ENCODE measurements around the gene ACIN1. TPM values are rescaled to one million over a fixed set of nuclear protein-coding genes. Genes with fewer than 3 reads are reported as not detected.

ACIN1 gene
- total RNA-seq, 2 experiments from 2014 or later: 132 to 139 TPM

DNA sequence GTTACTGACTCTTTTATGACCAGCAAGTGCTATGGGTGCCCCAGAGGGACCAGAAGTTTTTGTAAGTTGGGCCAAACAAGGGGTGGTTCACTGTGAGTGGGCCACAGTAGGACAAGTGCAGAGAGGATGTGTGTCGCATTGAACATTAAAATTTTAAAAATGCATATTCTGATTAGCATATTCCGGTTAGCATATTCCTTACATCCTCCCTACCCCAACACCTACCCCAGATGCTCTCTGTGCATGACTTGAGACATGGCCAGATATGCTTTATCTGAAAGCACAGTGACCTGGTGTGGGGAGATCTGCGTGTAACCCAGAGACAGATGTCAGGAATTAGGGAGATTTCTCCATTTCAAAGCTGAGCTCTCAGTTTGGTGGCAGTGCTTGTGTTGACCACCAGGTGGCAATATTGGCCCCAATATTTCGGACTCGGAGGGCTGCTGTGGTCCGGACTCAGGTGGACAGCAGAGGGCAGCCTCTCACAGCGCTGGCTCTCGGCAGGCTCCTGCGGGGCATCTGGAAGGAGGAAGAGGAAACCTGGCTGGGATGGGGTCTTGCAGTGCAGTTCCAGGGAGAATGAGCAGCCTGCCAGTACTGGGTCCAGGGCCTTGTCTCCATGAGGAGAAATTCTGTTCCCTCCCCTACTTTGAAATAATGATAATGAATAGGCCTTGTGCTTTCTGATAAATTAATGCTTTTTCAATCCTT lies 25.8 kb upstream of the ACIN1 start:
- Mint-ChIP-seq H3K4me3 (no peak overlapping the region), H3K27me3 (no peaks in the 10 kb centered on the region), H3K9me3 (no peaks in the 10 kb centered on the region), H3K36me3 (ENCODE audit: low read depth) (no peaks in the 10 kb centered on the region), H3K27ac (peak overlapping the region; percentile 84), H3K4me1 (ENCODE audit: low read depth) (peaks cover 43% of the 10 kb centered on the region)
- POLR2A ChIA-PET: interaction anchor here (0.7 to 1.2 kb wide), 3 partner anchors 52 to 69 kb away, joined by 3 to 5 read pairs (median 3); no protein-coding TSS in a partner anchor
- TF ChIP-seq, protein P1, sequence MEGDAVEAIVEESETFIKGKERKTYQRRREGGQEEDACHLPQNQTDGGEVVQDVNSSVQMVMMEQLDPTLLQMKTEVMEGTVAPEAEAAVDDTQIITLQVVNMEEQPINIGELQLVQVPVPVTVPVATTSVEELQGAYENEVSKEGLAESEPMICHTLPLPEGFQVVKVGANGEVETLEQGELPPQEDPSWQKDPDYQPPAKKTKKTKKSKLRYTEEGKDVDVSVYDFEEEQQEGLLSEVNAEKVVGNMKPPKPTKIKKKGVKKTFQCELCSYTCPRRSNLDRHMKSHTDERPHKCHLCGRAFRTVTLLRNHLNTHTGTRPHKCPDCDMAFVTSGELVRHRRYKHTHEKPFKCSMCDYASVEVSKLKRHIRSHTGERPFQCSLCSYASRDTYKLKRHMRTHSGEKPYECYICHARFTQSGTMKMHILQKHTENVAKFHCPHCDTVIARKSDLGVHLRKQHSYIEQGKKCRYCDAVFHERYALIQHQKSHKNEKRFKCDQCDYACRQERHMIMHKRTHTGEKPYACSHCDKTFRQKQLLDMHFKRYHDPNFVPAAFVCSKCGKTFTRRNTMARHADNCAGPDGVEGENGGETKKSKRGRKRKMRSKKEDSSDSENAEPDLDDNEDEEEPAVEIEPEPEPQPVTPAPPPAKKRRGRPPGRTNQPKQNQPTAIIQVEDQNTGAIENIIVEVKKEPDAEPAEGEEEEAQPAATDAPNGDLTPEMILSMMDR (IDR thresholded peaks at IDR 0.05): peak; percentile 100
- CTCF ChIA-PET: interaction anchor here (0.6 to 13.3 kb wide), 78 partner anchors 9 to 350 kb away, joined by 3 to 290 read pairs (median 5); partner anchors contain the start of genes ACIN1, C14orf119, CDH24 and CIROP
- ATAC-seq (peak; percentile 88), DNase-seq (peak; percentile 90)
- intact Hi-C loops (cut with micrococcal nuclease): loop anchor here (1.0 to 5.0 kb wide), 2 partner anchors 67 to 177 kb away; no protein-coding TSS in a partner anchor

DNA sequence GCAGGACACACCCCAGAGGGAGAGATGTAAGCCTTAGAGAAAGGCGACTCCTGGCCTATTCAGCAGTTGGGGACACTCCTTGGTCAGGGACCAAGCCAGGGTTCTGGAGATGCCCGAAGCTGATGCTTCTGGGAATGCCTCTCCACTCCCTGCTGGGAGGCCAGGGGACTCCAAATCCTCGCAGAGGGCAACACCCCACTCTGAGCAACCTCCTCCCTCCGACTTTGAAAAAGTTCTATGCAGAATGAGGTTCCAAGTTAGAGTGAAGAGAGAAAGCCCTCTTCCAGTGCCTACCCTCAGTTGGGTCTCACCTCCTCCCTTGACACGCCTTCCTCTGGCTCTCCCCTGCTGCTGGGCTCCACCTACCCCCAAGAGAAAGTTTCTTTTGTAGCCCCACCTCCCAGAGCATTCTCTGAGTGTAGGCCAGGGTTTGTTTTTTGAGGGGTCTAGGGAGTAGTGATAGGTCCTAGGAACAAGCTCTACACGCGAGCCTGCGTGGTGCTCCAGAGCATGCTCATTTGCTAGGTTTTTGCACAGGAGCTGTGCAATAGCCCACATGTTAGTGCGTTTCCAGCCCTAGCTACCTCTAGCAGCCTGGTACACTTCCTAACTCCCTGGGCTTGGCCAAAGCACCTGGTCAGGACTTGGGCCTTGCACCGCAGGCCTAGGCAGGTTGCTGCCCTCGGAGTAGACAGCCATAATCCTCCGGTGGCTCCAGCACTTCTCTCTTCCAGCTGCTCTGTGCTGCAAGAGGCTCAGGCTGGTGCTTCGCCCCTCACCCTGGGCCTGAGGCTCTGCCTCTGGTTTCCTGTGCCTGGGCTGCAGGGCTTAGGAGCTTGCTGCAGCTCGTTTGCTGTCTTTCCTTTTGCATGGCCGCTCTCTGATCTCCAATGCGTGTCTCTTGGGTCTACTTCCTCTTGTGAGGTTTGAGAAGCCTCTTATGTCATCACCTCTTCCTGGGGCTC lies 24.7 kb upstream of the ACIN1 start:
- TF ChIP-seq, protein P1 (IDR thresholded peaks at IDR 0.05): no peak
- peak overlapping the region; percentile 84 for H3K27ac Mint-ChIP-seq

DNA sequence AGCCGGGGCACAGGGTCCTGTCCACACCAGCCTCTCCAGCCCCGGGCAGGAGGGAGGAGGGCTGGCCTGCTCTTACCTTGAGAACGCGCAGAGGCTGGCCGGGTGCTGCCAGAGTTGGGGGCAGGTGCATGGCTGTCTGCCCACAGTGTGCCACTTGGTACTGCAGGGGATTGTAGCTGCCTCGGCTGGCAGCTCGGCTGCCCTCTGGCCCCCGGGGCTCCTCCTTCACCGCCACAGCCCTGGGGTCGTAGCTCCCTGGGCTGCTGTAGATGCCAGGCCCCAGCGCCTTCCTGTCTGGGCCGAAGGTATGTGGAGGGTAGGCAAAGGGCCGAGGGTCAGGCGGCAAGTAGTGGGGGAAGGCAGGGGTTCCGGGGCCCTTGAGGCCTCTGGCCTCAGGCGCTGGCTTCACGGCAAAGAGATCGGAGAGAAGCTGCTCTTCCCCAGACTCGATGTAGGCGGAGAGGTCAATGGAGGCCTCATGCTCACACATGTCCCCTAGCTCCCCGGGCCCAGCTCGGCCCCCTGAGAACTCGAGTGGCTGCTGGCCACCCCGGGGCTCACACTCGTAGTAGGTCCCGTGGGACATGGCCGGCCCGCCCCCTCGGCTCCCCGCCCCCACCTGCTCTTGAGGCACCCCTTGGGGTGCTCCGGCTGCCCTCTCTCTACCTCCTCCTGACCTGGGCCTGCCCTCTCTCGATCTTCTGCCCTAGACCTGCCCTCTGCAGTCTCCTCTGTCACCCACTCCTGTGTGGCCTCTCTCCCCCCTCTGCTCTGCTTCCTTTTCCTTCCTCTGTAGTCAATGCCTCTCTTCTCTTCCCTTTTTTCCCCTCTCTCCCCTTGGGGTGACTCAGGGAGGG lies 23.8 kb upstream of the ACIN1 start, which contains the start of gene CEBPE:
Gene CEBPE (minus strand): TSS at position 750 of the 857 bp plus-strand sequence. CDS start 164 bp downstream, at position 586.
- Mint-ChIP-seq H3K27ac (peak within 1 kb of the TSS; percentile 84), H3K4me3 (peak within 1 kb of the TSS; percentile 24), H3K27me3 (no peaks in the 10 kb centered on the region), H3K4me1 (ENCODE audit: low read depth) (peaks cover 48% of the 10 kb centered on the region), H3K36me3 (ENCODE audit: low read depth) (no peaks in the 10 kb centered on the region), H3K9me3 (no peaks in the 10 kb centered on the region)
- TF ChIP-seq, protein P1 (IDR thresholded peaks at IDR 0.05): no peak
- intact Hi-C loops (cut with micrococcal nuclease): no loop called here
- ATAC-seq: no peak
- no peak for DNase-seq
- ChIA-PET CTCF (interaction anchor here (1.0 to 13.3 kb wide), 8 partner anchors 12 to 132 kb away, joined by 3 to 290 read pairs (median 6); partner anchors contain the start of gene SLC7A8), POLR2A (interaction anchor here (0.5 to 1.8 kb wide), 2 partner anchors 24 to 174 kb away, joined by 5 to 9 read pairs; partner anchors contain the start of genes ACIN1 and C14orf119)

More for the DNA sequence above, 24.7 kb upstream of the ACIN1 start:
- ChIA-PET POLR2A (interaction anchor here (0.5 to 1.8 kb wide), 4 partner anchors 25 to 173 kb away, joined by 3 to 9 read pairs (median 5); partner anchors contain the start of genes ACIN1 and C14orf119), CTCF (interaction anchor here (0.6 to 13.3 kb wide), 34 partner anchors 9 to 351 kb away, joined by 3 to 290 read pairs (median 6); partner anchors contain the start of genes ACIN1, C14orf119, CDH24 and CIROP)
- ATAC-seq (peak; percentile 57), DNase-seq (peak; percentile 33)
- H3K9me3 Mint-ChIP-seq: no peaks in the 10 kb centered on the region
- H3K36me3 Mint-ChIP-seq (ENCODE audit: low read depth): no peaks in the 10 kb centered on the region
- H3K4me1 Mint-ChIP-seq (ENCODE audit: low read depth): peaks cover 48% of the 10 kb centered on the region
- peak overlapping the region; percentile 24 for H3K4me3 Mint-ChIP-seq
- intact Hi-C loops (cut with micrococcal nuclease): loop anchor here (5.0 kb wide), 1 partner anchor 178 kb away; no protein-coding TSS in a partner anchor
- no peaks in the 10 kb centered on the region for H3K27me3 Mint-ChIP-seq

DNA sequence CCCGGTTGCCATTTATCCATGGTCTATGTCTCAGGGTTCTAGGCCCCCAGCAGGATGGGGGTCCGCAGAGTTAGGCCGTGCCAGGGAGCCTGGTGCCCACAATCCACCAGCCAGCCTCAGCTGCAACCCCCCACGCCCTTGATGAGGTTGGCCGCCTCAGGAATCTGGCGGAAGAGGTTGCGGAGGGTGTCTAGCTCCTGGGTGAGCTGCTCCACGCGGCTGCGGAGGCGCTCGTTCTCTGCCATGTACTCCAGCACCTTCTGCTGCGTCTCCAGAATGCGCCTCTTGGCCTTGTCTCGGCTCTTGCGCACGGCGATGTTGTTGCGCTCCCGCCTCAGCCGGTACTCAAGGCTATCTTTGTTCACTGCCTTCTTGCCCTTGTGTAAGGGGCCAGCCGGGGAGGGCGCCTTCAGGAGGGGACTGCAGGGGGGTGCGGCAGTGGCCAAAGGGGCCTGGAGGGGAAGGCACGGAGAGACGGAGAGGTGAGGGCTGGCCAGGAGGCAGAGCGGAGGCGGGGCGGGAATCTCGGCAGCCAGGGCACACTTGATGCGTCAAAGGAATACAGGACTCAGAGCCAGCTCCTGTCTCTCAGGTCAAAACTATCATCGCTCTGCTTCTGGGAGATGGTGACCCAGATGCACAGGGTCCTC lies 22.6 kb upstream of the ACIN1 start:
- ATAC-seq (no peak), DNase-seq (no peak)
- Mint-ChIP-seq H3K9me3 (no peaks in the 10 kb centered on the region), H3K4me1 (ENCODE audit: low read depth) (peaks cover 48% of the 10 kb centered on the region), H3K36me3 (ENCODE audit: low read depth) (no peaks in the 10 kb centered on the region), H3K4me3 (no peak overlapping the region), H3K27me3 (no peaks in the 10 kb centered on the region), H3K27ac (peak overlapping the region; percentile 6)
- POLR2A ChIA-PET: no interaction called here
- intact Hi-C loops (cut with micrococcal nuclease): no loop called here
- CTCF ChIA-PET: interaction anchor here (1.4 to 5.3 kb wide), 4 partner anchors 40 to 131 kb away, joined by 3 to 29 read pairs (median 6); no protein-coding TSS in a partner anchor
- TF ChIP-seq, protein P1 (IDR thresholded peaks at IDR 0.05): no peak

Data from activated CD8-positive, alpha-beta T cell treated with anti-CD3 and anti-CD28 coated beads for 36 hours (primary cell).